ENCODE results near the gene INKA1. TPM values are rescaled to one million over a fixed set of nuclear protein-coding genes. Genes with fewer than 3 reads are reported as not detected.

The INKA1 gene
- total RNA-seq, 1 experiment from 2014 or later, result 1.4 TPM

DNA sequence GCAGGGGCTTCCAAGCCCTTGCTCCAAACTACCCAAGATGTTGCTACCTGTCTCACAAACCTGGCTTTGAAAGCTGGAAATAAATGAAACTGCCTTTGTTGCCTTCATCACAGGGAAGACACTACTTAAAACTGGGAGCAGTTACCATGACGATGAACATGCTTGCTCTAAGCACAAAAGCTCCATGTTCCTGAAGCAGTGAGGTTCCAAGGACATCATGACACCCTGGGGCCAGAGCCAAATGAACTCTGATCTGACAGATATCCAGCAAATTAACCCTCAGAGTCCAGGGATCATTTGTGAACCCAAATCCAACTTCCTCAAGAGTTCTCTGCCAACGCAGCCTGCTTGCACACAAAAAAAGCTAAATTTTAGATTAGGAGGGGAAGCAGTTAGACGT lies 42.6 kb downstream of the INKA1 start:
- Histone ChIP-seq H3K9ac (ENCODE audit: extremely low read depth, insufficient read length, low read length) (no peak overlapping the region), H3T11ph (ENCODE audit: low read length) (no peak overlapping the region), H4K20me1 (ENCODE audit: control insufficient read depth, insufficient read depth, insufficient read length) (no peaks in the 10 kb centered on the region), H2AK5ac (ENCODE audit: insufficient read length, low read length) (no peak overlapping the region), H2BK20ac (ENCODE audit: low read depth, low read length, poor library complexity, severe bottlenecking) (no peak overlapping the region), H2AFZ (ENCODE audit: low read length) (no peak overlapping the region), H3K79me2 (ENCODE audit: insufficient read depth, low read length) (no peaks in the 10 kb centered on the region; the same call in 1 of the 2 replicates), H3K23me2 (ENCODE audit: insufficient read length, low read depth, low read length, poor library complexity, severe bottlenecking) (no peaks in the 10 kb centered on the region), H3K4me1 (ENCODE audit: insufficient read depth, low read length) (no peaks in the 10 kb centered on the region), H3K9me3 (ENCODE audit: control insufficient read depth, low read depth, low read length) (no peaks in the 10 kb centered on the region), H2BK5ac (ENCODE audit: insufficient read length, low read length) (no peak overlapping the region), H3K4ac (ENCODE audit: low read depth, low read length) (no peak overlapping the region), H2BK120ac (ENCODE audit: low read depth, low read length, poor library complexity, severe bottlenecking) (no peak overlapping the region), H4K91ac (ENCODE audit: insufficient read length, low read depth, low read length) (no peak overlapping the region), H3K27ac (ENCODE audit: insufficient read length, low read depth, low read length) (no peak overlapping the region), H4K5ac (ENCODE audit: insufficient read length, low read depth, low read length) (no peak overlapping the region), H3K79me1 (ENCODE audit: insufficient read depth, low read depth, low read length, poor library complexity, severe bottlenecking) (no peaks in the 10 kb centered on the region), H2BK12ac (ENCODE audit: insufficient read length, low read depth, low read length) (no peak overlapping the region), H4K8ac (replicated peaks; ENCODE audit: insufficient read length, low read depth, low read length) (no peak overlapping the region), H3K27me3 (ENCODE audit: insufficient read depth, low read length) (no peaks in the 10 kb centered on the region), H3K56ac (ENCODE audit: insufficient read length, low read depth, low read length) (no peak overlapping the region), H3K14ac (ENCODE audit: insufficient read depth, low read length) (no peak overlapping the region), H3K18ac (ENCODE audit: insufficient read length, low read depth, low read length) (no peak overlapping the region), H3K4me2 (ENCODE audit: insufficient read depth, insufficient read length, low read length) (no peak overlapping the region), H2BK15ac (ENCODE audit: low read depth, low read length) (no peak overlapping the region), H3K23ac (ENCODE audit: insufficient read length, low read depth, low read length) (no peak overlapping the region)
- Mint-ChIP-seq H3K9me3 (no peaks in the 10 kb centered on the region), H3K27ac (no peak overlapping the region; a peak in 1 of 7 replicates), H3K4me1 (peaks cover 13 to 17% of the 10 kb centered on the region in 2 experiments), H3K27me3 (ENCODE audit: low read depth) (no peaks in the 10 kb centered on the region), H3K4me3 (no peak overlapping the region), H3K36me3 (ENCODE audit: insufficient read depth in 1 of 3, low read depth in 3 of 3) (peaks cover 33 to 64% (median 57%) of the 10 kb centered on the region in 3 experiments; a peak in 6 of 7 replicates)
- no CpG with 5 or more reads among the region's 3 CpGs for WGBS (ENCODE audit: extremely low coverage, insufficient read length, low lambda C conversion rate)
- TF ChIP-seq, protein P1, sequence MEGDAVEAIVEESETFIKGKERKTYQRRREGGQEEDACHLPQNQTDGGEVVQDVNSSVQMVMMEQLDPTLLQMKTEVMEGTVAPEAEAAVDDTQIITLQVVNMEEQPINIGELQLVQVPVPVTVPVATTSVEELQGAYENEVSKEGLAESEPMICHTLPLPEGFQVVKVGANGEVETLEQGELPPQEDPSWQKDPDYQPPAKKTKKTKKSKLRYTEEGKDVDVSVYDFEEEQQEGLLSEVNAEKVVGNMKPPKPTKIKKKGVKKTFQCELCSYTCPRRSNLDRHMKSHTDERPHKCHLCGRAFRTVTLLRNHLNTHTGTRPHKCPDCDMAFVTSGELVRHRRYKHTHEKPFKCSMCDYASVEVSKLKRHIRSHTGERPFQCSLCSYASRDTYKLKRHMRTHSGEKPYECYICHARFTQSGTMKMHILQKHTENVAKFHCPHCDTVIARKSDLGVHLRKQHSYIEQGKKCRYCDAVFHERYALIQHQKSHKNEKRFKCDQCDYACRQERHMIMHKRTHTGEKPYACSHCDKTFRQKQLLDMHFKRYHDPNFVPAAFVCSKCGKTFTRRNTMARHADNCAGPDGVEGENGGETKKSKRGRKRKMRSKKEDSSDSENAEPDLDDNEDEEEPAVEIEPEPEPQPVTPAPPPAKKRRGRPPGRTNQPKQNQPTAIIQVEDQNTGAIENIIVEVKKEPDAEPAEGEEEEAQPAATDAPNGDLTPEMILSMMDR (conservative IDR thresholded peaks at IDR 0.05), result no peak
- no peak for DNase-seq

Small RNAs within 50 kb of the gene (microRNA-seq; reads per million reads assigned to microRNA genes)
- not detected for gene MIR5193 (ENCODE audit: borderline microRNAs expressed)

Other genes with a start within 250 kb of the INKA1 start
- gene BSN, start 248.8 kb upstream of the INKA1 start, total RNA-seq (2021), result 1.9 and 2.4 TPM in 2 replicates
- 215 and 220 TPM in 2 replicates for gene APEH, start 128.9 kb upstream of the INKA1 start, total RNA-seq (2021)
- 8.9 and 9.3 TPM in 2 replicates for gene MST1, start 113.8 kb upstream of the INKA1 start, total RNA-seq (2021)
- 39.9 and 40.6 TPM in 2 replicates for gene RNF123, start 113.7 kb upstream of the INKA1 start, total RNA-seq (2021)
- 3.0 and 3.8 TPM in 2 replicates for gene AMIGO3, start 83.6 kb upstream of the INKA1 start, total RNA-seq (2021)
- 29.1 and 31.1 TPM in 2 replicates for gene GMPPB, start 79.3 kb upstream of the INKA1 start, total RNA-seq (2021)
- 42.0 and 42.2 TPM in 2 replicates for gene IP6K1, start 16.7 kb upstream of the INKA1 start, total RNA-seq (2021)
- gene CDHR4, start 3.4 kb upstream of the INKA1 start, total RNA-seq (2021), result not detected in 2 replicates
- gene UBA7, start 10.7 kb downstream of the INKA1 start, total RNA-seq (2021), result 0.85 and 1.0 TPM in 2 replicates
- gene TRAIP, start 53.3 kb downstream of the INKA1 start, total RNA-seq (2021), result 30.9 and 36.7 TPM in 2 replicates
- gene CAMKV, start 66.6 kb downstream of the INKA1 start, total RNA-seq (2021), result 50.4 and 54.2 TPM in 2 replicates
- 4.9 and 5.3 TPM in 2 replicates for gene MST1R, start 100.6 kb downstream of the INKA1 start, total RNA-seq (2021)
- gene MON1A, start 126.5 kb downstream of the INKA1 start, total RNA-seq (2021), result 10.0 and 10.9 TPM in 2 replicates
- 81.4 and 90.7 TPM in 2 replicates for gene RBM6, start 136.9 kb downstream of the INKA1 start, total RNA-seq (2021)